Measurements from ENCODE around the gene AGMO.

DNA sequence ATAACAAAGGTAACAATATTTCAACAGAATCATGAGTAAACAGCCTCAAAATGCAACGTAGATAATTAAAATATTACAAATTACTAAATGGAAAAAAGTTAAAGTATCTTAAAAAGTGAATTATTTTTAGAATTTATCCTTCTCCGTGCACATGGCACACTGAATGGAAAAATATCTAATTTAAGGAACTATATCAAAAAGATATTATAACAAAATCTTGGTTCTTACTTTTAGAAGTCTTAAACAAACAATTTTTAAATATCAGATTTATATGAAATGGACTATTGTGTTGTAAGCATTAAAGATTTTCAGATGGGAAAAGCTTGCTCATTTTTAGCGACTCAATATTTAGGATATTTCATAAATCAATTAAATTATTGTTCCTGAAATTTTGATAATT lies 72.0 kb downstream of the AGMO start:
- TF ChIP-seq, protein P1, sequence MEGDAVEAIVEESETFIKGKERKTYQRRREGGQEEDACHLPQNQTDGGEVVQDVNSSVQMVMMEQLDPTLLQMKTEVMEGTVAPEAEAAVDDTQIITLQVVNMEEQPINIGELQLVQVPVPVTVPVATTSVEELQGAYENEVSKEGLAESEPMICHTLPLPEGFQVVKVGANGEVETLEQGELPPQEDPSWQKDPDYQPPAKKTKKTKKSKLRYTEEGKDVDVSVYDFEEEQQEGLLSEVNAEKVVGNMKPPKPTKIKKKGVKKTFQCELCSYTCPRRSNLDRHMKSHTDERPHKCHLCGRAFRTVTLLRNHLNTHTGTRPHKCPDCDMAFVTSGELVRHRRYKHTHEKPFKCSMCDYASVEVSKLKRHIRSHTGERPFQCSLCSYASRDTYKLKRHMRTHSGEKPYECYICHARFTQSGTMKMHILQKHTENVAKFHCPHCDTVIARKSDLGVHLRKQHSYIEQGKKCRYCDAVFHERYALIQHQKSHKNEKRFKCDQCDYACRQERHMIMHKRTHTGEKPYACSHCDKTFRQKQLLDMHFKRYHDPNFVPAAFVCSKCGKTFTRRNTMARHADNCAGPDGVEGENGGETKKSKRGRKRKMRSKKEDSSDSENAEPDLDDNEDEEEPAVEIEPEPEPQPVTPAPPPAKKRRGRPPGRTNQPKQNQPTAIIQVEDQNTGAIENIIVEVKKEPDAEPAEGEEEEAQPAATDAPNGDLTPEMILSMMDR (IDR thresholded peaks at IDR 0.05; ENCODE audit: poor library complexity) = no peak
- TF ChIP-seq EZH2phosphoT487 (IDR thresholded peaks at IDR 0.05; ENCODE audit: low read depth, severe bottlenecking, unreplicated experiment) (no peak), EZH2 (IDR thresholded peaks at IDR 0.05; ENCODE audit: borderline replicate concordance) (no peak)

All from hepatocyte (in vitro differentiated cells).